ENCODE measurements around the gene FHL2.
"Not testable (repeated sequence)": the region's sequence is repeated elsewhere in the genome, so short reads cannot be mapped to it uniquely, and the experiment has no call there.

Gene FHL2, protein sequence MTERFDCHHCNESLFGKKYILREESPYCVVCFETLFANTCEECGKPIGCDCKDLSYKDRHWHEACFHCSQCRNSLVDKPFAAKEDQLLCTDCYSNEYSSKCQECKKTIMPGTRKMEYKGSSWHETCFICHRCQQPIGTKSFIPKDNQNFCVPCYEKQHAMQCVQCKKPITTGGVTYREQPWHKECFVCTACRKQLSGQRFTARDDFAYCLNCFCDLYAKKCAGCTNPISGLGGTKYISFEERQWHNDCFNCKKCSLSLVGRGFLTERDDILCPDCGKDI

DNA sequence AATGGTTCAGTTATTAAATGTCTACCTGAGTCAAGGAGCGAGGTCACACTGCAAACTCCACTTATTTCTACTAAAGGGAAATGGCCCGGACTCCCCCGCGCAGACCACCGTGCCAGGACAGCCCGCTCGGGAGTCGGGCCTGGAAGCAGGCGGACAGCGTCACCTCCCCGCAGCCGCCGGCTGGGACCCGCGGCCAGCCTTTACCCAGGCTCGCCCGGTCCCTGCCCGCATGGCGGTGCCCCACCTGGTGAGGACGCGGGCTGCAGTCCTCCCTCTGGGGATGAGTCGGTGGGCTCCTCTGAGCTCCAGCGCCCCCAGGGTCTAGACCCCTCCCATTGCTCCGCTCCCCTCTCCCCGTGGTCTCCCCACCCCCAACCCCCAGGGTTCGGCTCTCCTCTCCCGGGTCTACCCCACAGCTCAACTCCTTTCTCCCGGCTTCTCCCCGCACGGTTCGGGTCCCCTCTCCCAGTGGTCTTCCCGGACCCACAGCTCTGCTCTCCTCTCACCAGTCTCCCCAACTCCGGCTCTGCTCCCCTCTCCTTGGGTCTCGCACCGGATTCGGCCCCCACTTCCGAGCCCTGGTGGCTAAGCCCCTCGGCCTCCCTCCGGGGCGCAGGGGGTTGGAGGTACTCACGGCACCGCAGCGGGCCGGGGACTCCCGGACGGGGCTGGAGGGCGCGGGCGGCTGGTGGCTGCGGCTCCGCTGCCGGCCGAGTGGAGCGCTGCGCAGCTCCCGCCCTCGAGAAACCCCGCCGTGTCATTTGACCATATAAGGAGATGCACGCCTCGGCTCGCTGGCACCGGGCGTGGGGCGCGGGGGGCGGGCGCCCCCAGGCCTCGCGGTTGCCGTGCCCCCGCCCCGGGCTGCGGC lies at the start of gene FHL2:
Gene FHL2, minus strand, starts transcription at position 716 of the 871 bp plus-strand sequence. CDS start 12,535 bp downstream, outside the sequence.
- peak; percentile 48 to 53 for DNase-seq

DNA sequence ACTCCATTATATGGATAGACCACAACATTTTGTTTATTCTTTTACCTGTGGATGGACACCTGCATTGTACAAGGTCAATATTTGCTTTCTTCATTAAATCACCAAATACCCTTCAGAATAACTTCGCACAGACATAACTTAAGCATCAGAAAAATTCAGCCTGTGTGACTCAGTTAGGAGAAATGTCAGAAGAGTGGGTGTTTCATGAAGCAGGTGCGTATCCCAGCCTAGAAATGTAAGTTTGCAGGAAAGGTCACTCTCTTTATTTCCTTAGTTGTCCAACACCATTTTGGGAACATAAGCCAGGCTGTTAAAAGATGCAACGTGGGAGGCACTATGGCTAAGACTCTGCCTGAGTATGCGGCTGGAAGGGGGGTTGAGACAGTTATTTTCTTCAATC lies 48.6 kb upstream of the FHL2 start:
- no peak for DNase-seq

DNA sequence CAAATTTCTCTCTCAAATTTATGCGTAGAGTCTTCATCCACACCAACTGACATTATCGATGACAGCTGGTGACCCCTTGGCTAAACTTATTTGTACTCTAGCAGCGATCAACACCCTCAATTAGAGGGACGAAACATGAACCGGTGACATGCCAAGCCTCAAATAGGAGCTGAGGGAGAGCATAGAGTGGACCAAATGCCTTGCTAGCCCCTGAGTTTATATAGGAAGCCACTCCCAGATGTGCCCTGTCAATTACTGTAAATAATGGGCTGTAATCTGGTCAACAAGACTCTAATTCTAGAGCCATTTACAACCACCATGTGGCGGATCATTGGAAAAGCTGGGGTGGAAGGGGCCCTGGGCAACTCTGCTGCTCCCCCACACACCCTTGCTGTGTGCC lies 47.6 kb upstream of the FHL2 start:
- no peak for DNase-seq

DNA sequence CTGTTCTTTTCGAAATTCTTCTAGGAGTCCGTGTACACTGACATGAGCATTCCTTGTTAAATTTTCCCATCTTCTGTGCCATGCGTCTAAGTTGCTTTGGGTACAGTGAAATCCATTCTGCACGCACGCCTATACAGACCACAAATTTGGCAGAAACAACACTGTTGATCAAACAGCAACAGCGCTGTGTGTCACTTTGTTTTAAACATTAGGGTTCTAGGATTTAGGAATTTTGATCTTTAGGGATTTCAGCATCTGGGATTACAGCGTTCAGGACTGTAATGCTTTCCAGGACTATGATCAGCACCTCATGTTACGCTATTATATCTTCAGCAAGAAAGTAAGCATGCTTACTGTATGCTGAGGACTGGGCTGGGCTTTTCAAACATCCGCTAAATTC lies 47.1 kb upstream of the FHL2 start:
- DNase-seq = no peak

DNA sequence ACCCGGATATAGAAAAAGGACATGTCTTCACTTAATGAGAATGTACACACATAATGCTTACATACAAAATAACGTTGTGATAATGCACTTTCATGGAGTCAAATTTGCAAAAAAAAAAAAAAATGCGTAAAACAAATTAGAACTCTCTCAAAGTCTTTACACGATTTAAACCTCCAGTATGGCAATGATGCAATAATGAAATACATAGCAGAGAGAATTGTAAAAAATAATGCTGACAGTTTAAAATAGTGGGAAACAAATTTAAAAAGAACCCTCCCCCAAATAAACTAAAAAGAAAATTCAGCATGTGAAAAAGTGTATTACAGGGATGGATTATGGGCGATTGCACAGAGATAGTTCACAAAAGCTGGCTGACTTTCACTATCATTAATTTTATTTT lies 46.6 kb upstream of the FHL2 start:
- no peak for DNase-seq

DNA sequence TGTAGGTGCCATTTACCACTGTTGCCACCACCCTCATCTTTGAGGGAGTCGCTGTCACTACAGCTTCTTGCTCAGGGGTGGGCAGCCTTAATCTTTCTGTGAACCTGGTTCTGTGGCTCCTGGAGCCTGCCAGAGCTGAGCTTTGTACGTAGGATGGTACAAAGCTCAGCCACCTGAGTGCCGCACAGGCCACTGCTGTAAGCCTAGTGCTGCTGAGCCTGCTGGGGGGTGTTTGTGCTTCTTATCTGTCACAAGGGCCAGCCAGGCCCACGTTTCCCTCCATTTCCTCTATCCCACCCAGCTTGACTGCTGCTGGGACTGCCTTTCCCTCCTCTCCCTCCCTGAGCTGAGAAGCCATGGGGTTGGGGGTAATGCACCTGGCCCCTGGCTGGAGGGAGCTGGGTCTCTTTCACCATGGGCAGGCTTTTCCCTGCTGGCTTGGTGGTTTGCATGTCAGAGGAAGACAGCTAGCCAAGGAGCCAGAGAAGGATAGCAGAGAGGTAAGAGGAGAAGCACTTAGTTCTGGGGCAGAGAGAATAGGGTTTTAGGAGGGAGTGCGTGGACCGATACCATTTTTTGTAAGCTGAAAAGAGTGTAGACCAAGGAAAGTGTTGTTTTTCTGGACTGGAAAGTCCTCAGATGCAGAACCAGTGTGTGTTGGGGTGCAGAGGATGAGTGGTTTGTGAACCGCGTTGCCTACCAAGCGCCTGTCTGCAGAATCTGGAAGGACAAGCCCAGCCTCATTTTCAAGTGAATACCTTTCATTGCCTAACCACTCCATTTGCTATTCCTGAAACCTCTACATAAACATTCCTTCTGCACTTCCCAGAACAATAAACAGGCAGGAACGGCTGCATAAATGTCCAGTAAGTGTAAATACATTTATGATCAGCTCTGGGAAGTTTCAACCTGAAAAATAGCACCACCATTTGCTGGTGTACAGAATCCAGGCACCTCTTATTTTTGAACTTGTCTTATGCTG lies 45.1 kb upstream of the FHL2 start:
- no peak for DNase-seq

DNA sequence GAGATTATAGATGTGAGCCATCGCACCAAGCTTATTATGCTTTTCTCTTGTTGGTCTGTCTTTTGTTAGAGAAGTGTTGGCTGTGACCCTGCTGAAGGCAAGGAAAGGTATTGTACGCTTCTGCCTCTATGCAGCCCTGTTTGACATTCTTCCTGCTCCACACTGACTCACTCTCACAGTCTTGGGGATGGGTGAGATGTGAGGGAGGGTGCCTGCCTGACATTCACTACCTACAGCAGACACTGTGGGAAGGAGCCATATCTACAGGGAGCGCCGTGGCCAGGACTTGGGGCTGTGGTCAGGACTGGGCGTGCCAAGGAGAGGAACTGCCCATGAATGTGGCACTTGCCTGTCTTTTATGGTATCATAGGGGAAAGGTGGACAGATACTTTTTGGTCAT lies 43.9 kb upstream of the FHL2 start:
- DNase-seq = no peak

DNA sequence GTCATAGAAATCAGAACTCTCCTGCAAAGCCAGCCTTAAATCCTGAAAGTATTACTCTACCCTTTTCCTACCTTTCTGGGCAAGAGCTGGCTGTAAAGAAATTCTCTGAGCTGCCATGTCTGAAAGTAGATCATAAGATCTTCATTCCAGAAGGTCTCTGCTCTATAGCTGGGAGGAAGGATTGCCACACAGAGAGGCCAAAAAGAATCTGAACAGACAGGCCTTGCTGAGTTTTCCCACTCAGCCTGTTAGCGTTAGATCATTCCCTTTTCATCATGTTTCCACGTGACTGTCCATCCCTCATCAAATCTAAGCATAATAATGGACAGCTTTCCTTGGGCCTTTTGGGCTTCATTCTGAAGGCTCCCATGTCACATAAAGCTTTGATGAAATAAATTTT lies 43.2 kb upstream of the FHL2 start:
- no peak for DNase-seq

DNA sequence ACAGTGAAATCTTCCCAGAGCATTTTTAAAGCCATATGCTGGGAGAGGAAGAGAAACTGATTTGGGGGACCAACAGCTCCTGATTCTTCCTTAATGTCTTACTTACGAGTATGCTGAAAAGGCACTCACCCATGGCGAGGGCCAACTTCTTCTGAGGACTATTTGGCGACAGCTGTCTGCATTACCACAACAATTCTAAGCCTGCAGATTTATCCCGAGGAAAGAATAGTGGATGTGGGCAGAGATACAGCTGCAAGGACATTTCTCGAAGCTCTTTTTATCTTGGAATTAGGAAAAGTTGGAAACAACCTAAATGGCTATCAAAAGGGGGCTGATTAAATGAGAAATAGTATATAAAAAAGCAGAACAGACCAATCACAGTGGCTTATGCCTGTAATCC lies 40.3 kb upstream of the FHL2 start:
- DNase-seq = no peak

DNA sequence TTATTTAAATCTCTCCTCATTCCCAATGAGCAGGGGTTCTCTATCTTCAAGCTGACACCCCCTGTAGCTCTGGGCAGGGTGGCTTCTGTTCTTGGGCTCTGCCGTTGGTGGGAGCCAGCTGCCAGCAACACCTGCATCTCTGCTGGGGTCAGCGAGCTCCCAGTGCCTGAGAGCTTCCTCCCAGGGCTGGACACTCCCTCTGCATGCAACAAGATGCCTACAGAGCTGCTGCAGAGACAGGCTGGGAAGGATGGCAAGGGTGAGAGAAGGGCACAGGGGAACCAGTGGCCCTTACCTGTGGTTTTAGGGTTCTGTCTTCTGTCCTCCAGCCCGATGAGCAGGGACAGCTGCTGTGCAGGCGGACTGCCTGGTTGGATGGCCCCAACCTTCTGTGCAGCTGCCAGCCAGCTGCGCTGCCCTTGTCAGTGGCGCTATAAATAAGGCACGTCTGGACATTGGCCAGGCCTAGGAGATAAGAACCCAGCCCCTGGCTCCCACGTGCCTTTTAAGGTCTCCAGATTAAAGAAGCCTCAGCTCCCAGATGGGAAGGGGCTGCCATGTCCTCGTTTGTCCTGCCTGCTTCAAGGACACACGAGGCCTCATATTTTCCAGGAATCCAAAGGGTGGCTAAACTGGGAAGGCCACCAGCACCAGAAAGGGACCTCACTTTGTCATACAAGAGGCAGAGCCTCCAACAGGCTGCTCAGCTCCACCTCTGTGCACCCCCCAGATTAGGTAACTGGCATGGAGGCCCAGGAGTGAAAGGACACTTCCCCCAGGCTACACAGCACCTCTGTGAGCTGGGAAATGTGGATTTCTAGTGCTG lies 39.5 kb upstream of the FHL2 start:
- DNase-seq = no peak

DNA sequence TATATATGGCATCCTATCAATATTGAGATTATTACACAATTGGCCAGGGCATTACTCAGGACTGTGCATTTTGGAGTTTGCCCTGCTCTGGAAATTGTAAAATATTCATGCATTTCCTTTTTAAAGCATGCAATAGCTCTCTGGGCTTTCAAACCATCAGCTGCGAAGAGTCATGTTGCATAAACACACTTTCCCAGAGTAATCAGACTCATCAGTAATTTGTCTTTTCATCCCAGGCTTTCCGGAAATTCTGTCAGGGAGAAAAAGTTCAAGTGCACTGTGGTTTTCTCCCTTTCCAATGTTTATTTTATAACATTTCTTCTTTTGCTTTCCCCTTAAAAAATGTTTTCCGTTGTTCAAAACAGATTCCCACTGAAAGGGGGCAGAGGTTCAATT lies 38.9 kb upstream of the FHL2 start:
- DNase-seq = no peak

DNA sequence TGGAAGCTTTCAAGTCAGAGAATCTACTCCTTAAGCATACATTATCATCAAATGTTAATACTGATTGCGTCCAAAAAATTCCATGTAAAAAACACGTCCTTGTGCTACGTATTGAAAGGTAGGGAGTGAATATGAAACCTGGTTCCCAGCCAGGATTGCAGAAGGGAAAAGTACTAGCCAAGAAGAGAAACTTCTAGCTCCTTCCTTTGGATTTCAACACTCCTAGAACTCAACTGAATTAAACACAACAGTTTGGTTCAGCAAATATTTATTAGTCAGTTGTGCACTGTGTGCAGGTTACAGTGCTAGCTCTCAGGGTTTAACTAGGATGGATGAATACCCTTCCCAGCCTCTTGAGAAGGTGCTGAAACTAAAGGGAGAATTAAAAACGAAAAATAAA lies 33.9 kb upstream of the FHL2 start:
- no peak for DNase-seq

DNA sequence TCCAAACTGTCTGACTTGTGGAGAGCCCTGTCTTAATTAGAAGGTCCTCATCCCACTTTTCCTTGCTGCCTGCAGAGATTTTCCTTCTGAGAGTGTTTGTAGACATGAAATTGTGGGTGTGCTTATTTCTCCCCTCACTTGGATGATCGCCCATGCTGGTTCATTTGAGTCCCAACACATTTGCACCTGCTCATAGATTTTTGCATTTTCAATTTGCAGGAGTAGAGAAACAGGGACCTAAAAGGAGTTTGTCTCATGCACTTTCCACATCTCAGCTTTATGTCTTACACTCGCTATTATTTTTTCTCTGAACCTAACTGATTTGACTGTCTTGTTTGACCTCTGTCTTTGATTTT lies 33.2 kb upstream of the FHL2 start:
- DNase-seq = no peak

DNA sequence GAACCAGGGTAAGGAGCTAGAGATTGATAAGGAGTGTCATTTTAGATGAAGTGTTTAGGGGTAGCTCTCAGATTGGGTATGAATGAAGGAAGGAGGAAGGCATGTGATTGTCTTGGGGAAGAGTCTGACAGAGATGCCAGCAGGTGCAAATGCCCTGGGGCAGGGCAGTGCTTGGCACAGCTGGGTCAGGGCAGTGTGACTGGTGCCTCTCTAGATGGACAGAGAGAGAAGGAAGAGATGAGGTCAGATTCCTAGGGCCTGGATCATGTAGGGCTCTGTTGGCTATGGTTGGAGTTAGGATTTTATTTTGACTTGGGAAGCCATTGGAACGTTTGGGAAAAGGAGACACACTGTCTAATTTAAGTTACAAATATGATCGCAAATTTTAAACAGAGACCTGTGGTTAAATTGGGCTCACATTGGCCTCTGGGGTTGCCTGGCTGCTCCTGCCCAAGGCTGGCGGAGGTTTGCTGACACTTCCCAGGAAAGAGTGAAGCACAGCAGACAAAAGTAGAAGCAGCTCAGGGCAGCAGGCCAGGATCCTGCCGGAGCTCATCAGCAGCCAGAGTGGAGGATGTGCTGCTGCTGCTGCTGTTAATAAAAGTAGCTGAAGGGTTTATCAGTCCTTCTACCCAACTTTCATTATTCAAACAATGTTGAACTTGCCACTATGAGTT lies 32.7 kb upstream of the FHL2 start:
- no peak for DNase-seq

DNA sequence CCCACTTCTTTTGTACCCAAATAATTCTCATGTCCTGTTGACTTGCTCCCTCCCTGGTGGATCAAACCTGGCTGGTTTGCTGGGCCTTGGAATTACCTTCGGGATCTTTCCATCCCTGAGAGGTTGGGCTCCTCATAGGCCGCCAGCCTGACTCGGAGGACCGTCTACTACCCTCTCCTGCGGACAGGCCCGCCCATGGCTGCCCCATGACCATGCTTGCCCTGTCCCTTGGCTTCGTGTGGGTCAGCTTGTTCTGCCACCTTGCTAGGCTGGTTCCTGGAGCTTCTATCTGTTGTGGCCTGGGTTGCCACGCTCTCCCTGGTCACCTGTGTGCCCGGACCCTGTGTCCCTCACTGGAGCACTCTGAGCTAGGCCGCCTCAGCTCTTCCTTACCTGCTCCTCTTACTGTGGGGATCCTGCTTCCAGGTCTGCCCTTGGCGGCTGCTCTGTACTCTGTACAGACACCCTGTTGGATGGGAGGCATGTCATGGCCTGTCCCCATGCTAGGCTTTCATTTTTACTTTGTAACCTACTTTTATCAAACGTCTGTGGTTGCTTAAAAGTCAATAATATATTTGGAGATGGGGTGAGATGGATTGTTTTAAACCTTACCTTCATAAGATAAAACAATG lies 29.7 kb upstream of the FHL2 start:
- DNase-seq = no peak

DNA sequence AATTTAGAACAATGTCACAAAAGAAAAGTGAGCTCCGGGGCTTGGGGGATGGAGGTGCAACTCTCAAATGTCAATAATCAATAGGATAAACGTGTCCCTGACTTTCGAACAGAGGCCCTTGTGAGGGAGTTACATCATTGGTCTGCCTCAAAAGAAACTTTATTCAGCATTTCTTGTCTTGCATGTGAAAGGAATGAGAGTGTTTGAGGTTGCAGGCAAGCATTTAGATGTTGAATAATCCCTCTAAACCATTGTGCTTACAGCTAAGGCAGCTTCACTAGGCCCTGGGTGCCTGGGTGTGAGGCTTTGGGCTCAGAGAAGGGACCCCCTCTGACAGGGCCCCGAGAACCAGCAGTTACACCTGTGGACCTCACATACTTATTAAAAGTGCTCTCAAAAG lies 28.6 kb upstream of the FHL2 start:
- DNase-seq = no peak

DNA sequence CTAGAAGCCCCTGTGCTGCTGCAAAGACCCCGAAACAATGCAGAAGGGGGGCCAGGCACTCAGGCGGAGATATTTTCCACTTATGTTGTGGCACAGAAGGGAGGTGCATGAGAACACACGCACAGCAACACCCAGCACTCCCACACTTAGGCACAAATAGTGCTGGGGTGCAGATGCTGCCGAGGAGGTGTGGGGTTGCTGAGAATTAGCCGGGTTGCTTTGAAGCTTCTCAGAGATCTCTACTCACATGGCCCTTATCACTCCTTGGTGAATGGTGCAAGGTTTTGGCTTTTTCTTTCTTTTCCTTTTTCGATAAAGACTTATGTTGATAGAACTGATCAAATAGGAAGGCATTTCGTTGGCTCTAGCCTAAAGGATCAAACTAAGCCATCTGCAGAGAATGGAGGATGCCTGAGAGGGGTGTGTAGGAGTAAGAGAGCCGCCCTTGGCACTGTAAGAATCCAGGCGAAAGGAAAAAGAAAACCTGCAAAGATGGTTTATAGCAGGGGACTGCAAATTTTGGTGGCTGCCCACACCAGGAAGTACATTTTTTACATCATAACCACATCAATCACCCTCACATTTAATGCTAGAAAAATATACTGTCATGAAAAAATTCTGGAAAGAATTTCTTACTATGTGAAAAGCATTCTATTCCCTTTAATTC lies 27.9 kb upstream of the FHL2 start:
- DNase-seq = no peak

DNA sequence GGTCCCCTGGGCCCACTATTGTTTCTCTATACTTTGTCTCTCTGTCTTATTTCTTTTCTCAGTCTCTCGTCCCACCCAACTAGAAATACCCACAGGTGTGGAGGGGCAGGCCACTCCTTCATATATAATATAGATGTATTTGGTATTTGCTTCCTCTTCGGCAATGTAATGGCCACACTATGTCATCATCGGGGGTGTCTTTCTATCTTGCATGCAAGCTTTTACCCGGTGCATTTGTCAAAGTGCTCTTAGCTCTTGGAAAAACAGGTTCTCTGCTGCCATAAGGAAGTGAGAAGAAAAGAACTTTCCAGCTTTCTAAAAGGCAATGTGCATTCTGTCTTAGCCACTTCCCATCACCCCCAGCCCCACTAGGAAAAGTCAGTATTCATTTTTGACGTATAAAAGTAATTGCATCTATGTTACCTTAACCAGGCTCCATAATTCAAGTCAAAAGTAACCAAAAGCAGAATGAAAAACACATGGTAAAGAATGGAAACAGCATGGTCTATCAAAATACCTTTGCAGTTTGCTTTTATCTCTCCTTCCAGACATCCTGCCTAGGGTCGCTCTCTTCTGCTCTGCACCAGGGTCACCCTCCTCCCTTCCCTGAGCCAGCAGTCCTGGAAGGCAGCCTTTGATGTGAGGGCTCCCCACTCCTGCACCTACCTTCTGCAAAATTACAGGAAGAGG lies 27.2 kb upstream of the FHL2 start:
- no peak for DNase-seq

DNA sequence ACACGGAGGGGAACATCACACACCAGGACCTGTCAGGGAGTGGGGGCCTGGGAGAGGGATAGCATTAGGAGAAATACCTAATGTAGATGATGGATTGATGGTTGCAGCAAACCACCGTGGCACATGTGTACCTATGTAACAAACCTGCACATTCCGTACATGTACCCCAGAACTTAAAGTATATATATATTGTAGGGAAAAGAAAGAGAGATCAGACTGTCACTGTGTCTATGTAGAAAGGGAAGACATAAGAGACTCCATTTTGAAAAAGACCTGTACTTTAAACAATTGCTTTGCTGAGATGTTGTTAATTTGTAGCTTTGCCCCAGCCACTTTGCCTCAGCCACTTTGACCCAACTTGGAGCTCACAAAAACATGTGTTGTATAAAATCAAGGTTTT lies 26.0 kb upstream of the FHL2 start:
- not testable (repeated sequence) for DNase-seq

DNA sequence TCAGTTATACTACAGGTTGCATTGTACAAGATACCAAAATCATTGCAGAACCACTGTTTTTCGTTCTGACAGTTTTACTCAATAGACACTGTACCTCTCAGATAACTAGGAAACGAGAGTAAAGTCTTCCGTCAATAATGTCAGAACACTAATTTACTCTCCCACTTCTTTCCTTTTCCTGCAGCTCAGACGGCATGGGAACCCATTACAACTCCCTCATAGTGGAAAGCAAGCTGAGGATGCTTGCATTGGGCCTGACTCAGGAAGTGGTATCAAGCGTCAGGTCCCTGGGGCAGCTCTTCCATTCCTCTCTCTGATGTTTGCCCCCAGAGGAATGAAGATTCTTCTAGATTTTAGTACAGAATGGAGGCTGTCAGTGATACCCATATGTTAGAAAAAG lies 23.9 kb upstream of the FHL2 start:
- no peak for DNase-seq
